ENCODE measurements around the gene S100PBP.

S100PBP gene

GRCh38 chr1:32830092-32830852 lies 12.8 kb downstream of the S100PBP start:
- DNase-seq, result no peak

- DNase-seq, result no peak
Measured at GRCh38 chr1:32831878-32832277, 14.4 kb downstream of the S100PBP start.

GRCh38 chr1:32848354-32849063 lies 31.1 kb downstream of the S100PBP start:
- no peak for DNase-seq

GRCh38 chr1:32855861-32856617 lies 38.6 kb downstream of the S100PBP start:
- DNase-seq, result no peak

GRCh38 chr1:32858136-32858535 lies 40.7 kb downstream of the S100PBP start:
- DNase-seq, result no peak

GRCh38 chr1:32858791-32859190 lies 41.3 kb downstream of the S100PBP start:
- no peak for DNase-seq

GRCh38 chr1:32859915-32860314 lies 42.5 kb downstream of the S100PBP start:
- no peak for DNase-seq

- DNase-seq, result no peak
Measured at GRCh38 chr1:32860566-32860965, 43.1 kb downstream of the S100PBP start.

GRCh38 chr1:32861904-32862695 lies 44.6 kb downstream of the S100PBP start:
- DNase-seq, result no peak

- no peak for DNase-seq
Measured at GRCh38 chr1:32863218-32863880, 45.9 kb downstream of the S100PBP start.

GRCh38 chr1:32863881-32864245 lies 46.4 kb downstream of the S100PBP start:
- DNase-seq, result no peak

GRCh38 chr1:32864375-32865019 lies 47.0 kb downstream of the S100PBP start:
- no peak for DNase-seq

GRCh38 chr1:32865639-32866405 lies 48.4 kb downstream of the S100PBP start:
- no peak for DNase-seq

- DNase-seq, result no peak
Measured at GRCh38 chr1:32867151-32867550, 49.7 kb downstream of the S100PBP start.

- DNase-seq, result no peak
Measured at GRCh38 chr1:32867671-32868070, 50.2 kb downstream of the S100PBP start.

- DNase-seq, result no peak
Measured at GRCh38 chr1:32868085-32868484, 50.6 kb downstream of the S100PBP start.

- no peak for DNase-seq
Measured at GRCh38 chr1:32868806-32869455, 51.5 kb downstream of the S100PBP start.

- DNase-seq, result no peak
Measured at GRCh38 chr1:32869923-32870614, 52.6 kb downstream of the S100PBP start.

- DNase-seq, result no peak
Measured at GRCh38 chr1:32870615-32871363, 53.3 kb downstream of the S100PBP start, which contains the start of gene FNDC5. FNDC5 (minus strand) TSS chr1:32870912.

All from AML-193 (cell line).